Measurements from ENCODE around the gene ARF5.
"Not testable (repeated sequence)": the region's sequence is repeated elsewhere in the genome, so short reads cannot be mapped to it uniquely, and the experiment has no call there.

ARF5 gene
- 34.1 to 43.3 (median 39.7) reads per million in 4 donors for total RNA-seq

GRCh38 chr7:127588019-127588696 is at the start of gene ARF5:
TSS of gene ARF5 (plus strand) at chr7:127588411. CDS start at chr7:127588499, 88 bp downstream.
- peak; percentile 79 to 88 (median 82) for DNase-seq

- DNase-seq, result no peak
Observed at GRCh38 chr7:127539116-127539515, 49.1 kb upstream of the ARF5 start.

- DNase-seq, result not testable (repeated sequence)
Observed at GRCh38 chr7:127540461-127540860, 47.8 kb upstream of the ARF5 start.

GRCh38 chr7:127541548-127541947 is 46.7 kb upstream of the ARF5 start:
- no peak for DNase-seq

- DNase-seq, result no peak
Observed at GRCh38 chr7:127546313-127546712, 41.9 kb upstream of the ARF5 start.

- DNase-seq, result no peak
Observed at GRCh38 chr7:127550247-127550646, 38.0 kb upstream of the ARF5 start.

GRCh38 chr7:127551941-127552340 is 36.3 kb upstream of the ARF5 start:
- DNase-seq, result no peak

GRCh38 chr7:127556404-127556803 is 31.8 kb upstream of the ARF5 start:
- no peak for DNase-seq

- DNase-seq, result no peak
Observed at GRCh38 chr7:127557803-127558202, 30.4 kb upstream of the ARF5 start.

- no peak for DNase-seq
Observed at GRCh38 chr7:127566242-127566641, 22.0 kb upstream of the ARF5 start.

GRCh38 chr7:127568034-127568433 is 20.2 kb upstream of the ARF5 start:
- DNase-seq, result not testable (repeated sequence)

GRCh38 chr7:127571741-127572505 is 16.3 kb upstream of the ARF5 start:
- DNase-seq, result no peak

GRCh38 chr7:127578036-127578684 is 10.1 kb upstream of the ARF5 start:
- DNase-seq, result no peak

GRCh38 chr7:127578711-127579275 is 9.4 kb upstream of the ARF5 start:
- DNase-seq, result no peak

GRCh38 chr7:127580612-127581011 is 7.6 kb upstream of the ARF5 start:
- no peak for DNase-seq

GRCh38 chr7:127581716-127582115 is 6.5 kb upstream of the ARF5 start:
- DNase-seq, result no peak

- no peak for DNase-seq
Observed at GRCh38 chr7:127582361-127582760, 5.8 kb upstream of the ARF5 start.

GRCh38 chr7:127584648-127585043 is 3.6 kb upstream of the ARF5 start:
- no peak for DNase-seq

- peak; percentile 81 to 91 (median 88) for DNase-seq
Observed at GRCh38 chr7:127585044-127585953, 2.9 kb upstream of the ARF5 start, which contains the start of gene GCC1. TSS of gene GCC1 (minus strand) at chr7:127585596. CDS start at chr7:127585182, 414 bp downstream.

GRCh38 chr7:127586346-127586745 is 1.9 kb upstream of the ARF5 start:
- DNase-seq, result no peak

- no peak for DNase-seq
Observed at GRCh38 chr7:127587663-127588018, 570 bp upstream of the ARF5 start.

Data from T-helper 1 cell (primary cell).